GM19463 (cell line): ENCODE measurements around the gene LIMS1.

ENCODE experiments used
- ATAC-seq: cut with Tn5 transposase; IDR thresholded peaks from one replicate; pipeline ENCODE4 v1.9.1; 2021; ENCODE audit warnings: mild to moderate bottlenecking, moderate library complexity; ENCODE audit not compliant: unreplicated experiment

The LIMS1 gene

GRCh38 chr2:108612514-108613183, 78.4 kb downstream of the LIMS1 start:
- ATAC-seq, result peak; percentile 78

GRCh38 chr2:108613261-108614042, 79.2 kb downstream of the LIMS1 start:
- ATAC-seq, result no peak

- ATAC-seq, result no peak
These were observed 79.8 kb downstream of the LIMS1 start for GRCh38 chr2:108614043-108614545.

- ATAC-seq, result no peak
These were observed 80.4 kb downstream of the LIMS1 start for GRCh38 chr2:108614659-108615058.

DNA sequence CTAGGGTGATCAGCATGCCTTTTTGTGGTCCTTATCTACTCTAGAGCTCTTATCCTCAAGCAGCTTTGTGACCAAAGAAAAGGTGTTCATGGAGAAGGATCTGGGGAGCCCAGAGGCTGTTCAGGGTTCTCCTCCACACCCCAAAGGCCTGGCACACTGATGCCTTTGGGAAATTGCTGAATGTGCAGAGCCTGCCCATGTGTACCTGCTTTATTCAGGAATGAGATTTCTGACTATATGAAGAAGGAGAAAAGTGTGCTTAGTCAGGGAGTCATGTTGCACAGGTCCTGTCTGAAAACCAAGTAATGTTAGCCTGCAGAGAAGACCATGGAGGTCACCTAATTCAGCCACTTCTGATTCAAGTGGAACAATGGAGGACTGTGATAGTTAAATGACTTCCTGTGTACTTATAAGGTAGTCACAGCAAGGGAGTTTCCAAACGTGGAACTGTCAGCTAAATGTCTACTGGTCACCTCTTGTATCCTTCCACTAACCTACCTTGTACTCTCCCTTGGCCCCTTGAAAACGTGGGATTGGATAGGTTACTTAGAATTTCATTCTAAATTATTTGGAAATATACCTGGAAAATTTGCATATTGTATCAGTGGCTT, 81.3 kb downstream of the LIMS1 start:
- ATAC-seq, result no peak

- no peak for ATAC-seq
These were observed 82.0 kb downstream of the LIMS1 start for GRCh38 chr2:108616318-108616717.

GRCh38 chr2:108616751-108617161, 82.5 kb downstream of the LIMS1 start:
- no peak for ATAC-seq

GRCh38 chr2:108617617-108618016, 83.3 kb downstream of the LIMS1 start:
- no peak for ATAC-seq

DNA sequence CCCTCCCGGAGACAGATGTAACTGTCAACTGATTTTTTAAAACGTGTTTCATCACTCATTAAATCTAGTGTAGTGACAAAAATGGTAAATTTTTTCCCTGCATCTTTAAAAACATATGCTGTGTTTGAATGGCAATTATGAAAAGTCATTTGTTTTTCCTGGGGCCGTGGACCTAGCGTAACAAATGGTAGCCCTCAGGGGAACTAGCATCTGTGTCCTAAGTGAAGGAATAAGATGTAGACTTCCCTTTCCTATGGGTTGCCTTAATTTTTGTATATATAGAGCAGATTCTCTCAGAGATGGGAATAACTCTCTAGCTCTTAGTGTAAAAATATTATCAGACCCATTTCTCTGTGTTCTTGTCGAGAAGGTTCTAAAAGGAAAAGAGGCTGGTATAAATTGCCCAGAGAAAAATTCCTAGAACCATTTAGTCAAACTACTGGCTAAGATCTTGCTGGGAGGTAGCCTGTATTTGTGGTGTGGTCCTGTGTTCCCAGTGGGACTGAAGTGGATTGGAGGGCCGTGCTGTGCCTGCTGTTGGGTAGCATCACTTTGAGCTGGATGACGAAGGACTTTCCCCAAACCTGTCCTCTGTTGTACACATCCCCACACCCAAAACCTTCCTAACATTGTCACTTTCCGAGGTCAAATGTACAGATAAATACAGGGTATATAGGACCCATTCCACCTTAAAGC, 85.8 kb downstream of the LIMS1 start:
- ATAC-seq, result no peak

- ATAC-seq, result no peak
These were observed 86.4 kb downstream of the LIMS1 start for GRCh38 chr2:108620656-108621055.

GRCh38 chr2:108621087-108621559, 86.9 kb downstream of the LIMS1 start:
- peak; percentile 100 for ATAC-seq

DNA sequence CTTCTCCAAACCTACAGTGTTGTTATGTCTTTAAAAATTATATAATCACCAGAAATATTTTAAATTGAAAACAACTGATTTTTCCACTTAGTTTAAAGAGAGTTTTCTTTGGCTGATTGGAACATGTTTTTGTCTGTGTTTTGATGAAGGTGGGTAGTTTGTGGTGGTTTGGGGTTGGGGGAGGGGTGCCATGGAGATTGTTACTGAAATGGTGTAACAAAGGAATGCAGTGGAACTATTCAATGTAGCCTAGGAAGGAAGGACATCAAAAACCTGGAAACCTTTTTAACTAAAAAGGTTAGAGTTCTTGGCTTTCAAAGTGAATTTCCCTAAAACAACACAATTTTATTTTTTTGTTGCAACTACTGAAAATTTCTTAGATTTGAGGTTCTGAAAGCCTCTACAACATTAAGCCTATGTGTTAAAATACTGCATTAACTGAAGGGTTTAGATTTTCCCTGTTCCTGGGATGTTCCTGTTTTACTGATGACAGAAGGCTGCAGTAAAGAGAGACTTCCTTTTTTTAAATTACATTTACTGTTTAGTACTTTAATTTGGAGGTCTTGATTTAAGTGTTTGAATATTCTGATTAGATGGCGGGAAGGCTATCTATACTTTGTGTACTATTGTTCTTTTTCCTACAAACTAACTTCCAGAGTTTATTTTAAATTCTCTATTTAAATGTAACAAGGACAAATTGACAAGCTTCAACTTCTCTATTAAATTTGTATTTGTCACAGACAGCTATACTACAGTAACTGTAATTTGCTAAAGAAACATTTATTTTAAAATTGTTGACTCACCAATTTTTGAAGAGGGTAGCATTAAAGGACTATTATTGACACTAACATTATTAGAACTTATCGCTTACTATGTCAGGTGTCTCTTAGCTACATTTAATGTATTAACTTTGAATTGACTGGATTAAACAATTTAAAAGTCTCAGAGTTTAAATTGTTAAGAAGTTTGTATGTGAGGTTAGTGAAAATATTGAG, 87.7 kb downstream of the LIMS1 start:
- ATAC-seq, result no peak

DNA sequence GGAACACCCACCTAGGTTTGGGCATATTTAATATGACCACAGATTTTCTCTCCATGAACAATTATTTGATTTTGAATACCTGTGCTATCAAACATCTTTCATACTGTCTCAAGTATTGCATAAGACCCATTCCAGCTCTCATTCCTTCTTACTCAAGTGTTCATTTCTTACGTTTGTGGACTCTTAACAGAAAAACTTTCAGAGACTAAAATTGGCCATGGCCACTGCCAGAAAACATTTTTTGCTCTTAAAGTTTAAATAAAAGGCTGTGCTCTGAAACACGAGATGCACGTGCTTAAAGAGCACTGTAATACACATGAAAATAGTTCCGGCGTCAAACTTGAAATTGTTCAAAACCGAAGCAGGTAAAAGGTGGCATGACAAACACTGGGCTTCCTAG, 89.3 kb downstream of the LIMS1 start:
- ATAC-seq, result no peak

- no peak for ATAC-seq
These were observed 91.0 kb downstream of the LIMS1 start for GRCh38 chr2:108625186-108625827.

GRCh38 chr2:108625828-108626195, 91.5 kb downstream of the LIMS1 start:
- no peak for ATAC-seq

- ATAC-seq, result no peak
These were observed 92.7 kb downstream of the LIMS1 start for GRCh38 chr2:108626995-108627394.

DNA sequence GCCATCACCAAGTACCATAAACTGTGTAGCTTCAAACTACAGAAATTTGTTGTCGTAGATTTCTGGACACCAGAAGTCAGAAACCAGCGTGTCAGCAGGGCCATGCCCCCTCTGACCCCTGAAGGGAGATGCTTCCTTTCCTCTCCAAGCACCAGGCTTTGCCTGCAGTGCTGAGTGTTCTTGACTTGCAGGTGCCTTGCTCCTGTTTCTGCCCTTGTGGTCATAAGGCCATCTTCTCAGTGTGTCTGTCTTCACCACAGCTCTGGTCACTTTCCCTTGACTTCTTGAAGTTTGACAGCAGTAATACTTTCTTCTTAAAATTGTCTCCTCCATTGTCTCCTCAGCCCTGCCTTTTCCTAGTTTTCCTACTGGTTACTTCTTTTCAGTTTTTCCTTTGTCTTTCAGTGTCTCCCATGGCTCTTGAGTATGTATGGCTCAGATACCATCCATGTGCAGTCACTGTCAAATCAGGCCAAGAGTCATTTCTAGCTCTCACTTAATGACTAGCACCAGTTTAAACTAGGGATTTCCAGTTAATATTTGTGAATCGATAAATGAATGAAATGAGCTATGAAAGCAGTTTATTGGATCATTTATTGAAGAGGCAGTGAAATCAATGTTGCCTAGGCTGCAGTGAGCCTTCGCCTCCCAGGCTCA, 93.8 kb downstream of the LIMS1 start:
- no peak for ATAC-seq

DNA sequence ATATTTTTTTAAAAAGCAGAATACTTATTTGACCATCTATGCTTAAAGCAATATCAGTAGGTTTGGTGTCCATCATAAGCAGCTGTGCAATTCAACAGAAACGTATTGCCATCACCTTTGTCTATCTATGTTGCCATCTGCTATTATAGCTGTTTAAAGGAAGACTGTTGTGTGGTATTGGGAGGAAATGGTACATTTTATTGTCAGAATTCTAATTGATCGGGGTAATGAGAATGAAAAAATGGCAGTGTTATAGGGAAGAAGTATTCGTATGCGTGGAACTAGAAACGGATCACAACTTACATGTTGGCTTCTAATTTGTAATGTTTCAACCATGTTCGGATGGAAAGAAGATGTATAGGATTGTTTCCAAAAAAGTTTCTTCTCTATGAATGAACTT, 94.7 kb downstream of the LIMS1 start:
- no peak for ATAC-seq

GRCh38 chr2:108629417-108629816, 95.1 kb downstream of the LIMS1 start:
- ATAC-seq, result peak; percentile 77
